IPS-NIHi7 (cell line): Measurements from ENCODE around the gene TVP23C.
A peak's percentile ranks its signal among the peaks of the same experiment; 100 is the strongest.
"Not testable (repeated sequence)": the region's sequence is repeated elsewhere in the genome, so short reads cannot be mapped to it uniquely, and the experiment has no call there.

ENCODE experiments used
- DNase-seq: peaks from one replicate; pipeline ENCODE4 v3.0.0; 2012; ENCODE audit warnings: mixed read lengths; ENCODE audit errors: extremely low spot score

Gene TVP23C

DNA sequence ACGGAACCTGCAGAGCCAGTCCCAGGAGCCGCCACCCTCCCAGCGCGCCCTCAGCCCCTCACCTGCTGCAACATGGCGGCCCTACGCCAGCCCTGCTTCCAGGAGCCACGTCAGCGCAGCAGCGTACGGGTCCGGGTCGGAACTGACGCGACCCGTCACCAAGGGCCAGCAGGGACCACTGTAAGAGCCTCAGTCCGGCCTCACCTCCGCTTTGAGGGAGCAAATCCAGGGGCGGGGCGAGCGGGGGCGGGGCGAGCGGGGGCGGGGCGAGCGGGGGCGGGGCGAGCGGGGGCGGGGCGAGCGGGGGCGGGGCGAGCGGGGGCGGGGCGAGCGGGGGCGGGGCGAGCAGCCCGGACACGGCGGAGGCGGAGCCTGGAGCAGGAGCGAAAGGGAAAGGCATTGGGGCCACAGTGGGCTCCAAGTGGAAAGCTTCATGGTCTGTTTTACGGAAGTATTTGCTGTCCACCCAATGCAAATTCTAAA is at the start of gene TVP23C:
TSS of gene TVP23C (minus strand) at position 109 of the 483 bp plus-strand sequence. CDS start at position 74, 35 bp downstream.
- peak; percentile 66 for DNase-seq

DNA sequence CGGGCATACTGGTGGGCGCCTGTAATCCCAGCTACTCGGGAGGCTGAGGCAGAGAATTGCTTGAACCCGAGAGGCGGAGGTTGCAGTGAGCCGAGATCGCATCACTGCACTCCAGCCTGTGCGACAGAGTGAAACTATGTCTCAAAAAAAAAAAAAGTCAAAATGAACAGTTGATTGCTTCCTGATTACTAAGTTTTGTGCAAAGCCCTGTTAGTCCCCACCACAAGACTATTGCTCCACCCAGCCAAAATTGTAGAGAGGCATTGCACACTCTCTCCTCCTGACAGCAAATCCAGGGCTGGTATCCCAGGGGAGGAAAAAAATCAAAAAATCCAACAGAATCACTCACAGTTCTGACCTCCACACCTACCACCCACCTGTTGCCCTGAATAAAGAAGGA is 29.7 kb upstream of the TVP23C start:
- DNase-seq: not testable (repeated sequence)

DNA sequence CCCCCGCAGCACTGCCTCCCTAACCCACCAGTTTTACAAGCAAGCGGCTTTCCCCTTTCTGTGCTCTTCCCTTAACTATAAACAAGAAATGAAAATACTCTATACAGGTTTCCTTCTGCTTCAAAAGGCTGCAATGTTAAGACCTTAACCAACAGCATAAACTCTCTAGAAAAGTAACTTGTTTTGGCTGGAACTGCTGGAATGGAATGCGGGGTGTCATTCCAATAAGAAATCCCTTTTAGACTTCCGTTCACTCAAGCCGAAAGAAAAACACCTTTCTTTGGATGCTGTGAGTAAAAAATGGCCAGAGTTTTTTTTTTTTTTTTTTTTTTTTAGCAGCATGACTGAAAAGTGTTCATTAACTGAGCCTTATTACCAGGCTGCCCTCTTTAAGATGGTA is 28.7 kb upstream of the TVP23C start:
- DNase-seq: not testable (repeated sequence)

DNA sequence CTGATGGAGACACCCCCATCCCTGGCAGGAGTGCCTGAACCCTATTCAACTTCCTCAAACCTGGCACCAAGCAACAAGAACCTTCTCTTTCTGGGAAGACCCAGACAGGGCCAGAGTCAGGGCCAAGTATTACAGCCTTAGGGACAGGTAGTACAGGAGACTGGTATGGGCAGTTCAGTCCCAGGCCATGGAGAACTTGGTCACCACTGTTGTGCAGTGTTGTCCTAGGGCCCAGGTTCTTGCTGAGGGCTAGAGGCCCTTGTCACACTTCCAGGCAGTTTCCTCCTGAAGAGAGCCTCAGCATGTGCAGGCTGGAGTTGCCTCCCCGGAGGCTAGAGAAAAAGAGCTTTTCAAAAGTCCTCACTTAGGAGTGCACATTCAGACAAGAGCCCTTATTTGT is 27.6 kb upstream of the TVP23C start:
- DNase-seq: not testable (repeated sequence)

DNA sequence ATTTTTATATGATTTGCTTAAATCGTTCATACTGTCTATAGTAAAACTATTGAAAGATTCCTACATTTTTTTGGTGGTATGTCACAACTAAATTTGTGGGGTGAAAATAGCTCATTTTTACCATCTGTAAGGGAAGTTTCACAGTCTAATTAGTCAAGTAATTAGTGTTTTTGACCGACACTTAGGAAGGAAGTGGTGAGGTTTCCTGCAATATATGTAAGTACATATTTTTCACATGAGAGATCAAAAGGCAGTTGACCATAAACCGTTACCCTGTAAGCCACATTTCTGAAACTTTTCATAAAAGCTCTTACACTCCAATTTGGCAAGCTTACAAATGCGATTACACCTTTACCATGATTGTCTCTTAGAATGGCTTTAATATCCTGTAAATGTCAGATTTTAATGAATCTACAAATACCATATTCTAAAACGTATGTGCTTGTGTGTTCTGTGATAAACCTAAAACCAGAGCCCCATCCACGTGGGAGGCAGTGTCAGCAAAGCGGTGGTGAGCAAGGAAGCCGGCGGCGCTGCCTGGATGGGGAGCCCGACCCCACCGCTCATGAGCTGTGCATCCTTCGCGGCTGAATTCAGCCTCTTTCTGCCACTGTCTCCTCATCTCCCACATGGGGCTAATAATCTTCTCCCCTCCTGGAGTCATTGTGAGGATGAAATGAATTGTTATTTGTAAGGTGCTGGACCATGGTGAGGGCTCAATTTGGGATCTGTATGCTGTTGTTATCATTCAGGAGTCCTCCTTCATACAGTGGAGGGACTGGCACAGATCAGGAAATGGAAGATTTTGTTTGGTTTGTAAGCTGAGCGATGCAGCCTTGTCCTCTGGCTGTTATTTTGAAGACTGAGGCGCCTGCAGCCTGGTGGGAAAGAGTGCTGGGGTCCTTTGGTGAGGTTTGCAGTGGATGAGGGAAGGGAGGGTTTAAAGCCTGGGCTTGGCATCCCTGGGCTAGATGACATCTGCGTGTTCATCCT is 26.6 kb upstream of the TVP23C start:
- DNase-seq: not testable (repeated sequence)

DNA sequence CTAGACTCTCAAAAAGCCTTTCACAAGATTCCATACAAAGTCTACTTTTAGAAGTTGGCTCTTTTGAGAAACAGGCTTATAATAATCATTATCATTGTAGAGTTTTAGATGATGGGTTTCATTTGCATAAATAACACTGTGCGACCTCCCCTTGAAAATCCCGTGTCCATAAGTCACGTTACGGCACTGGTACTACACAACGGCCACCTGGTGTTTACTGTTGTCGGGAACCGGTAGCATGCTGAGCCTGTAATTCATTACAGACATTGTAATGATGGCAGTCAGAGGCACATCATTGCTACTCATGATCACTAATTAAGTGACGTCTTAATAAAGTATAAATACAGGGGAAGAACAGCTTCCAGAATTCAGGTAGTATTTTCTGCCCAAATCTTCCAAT is 24.7 kb upstream of the TVP23C start:
- not testable (repeated sequence) for DNase-seq

DNA sequence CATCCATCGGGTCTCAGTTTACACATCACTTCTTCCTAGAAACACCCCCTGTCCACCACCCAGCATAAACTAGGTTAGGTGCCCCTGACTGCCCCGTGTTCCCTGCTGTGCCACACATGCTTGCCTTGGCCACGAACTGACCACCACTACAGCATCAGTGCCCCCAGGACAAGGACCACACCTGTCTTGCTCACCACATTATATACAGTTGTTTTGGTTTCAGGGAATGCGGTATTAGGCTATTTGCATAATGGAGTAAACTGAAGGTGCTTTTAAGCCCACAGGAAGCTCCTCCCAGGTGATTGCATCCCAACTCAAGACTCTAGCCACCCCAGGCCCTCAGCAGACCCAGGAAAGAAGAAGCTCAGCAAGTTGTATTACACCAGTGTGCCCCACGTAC is 20.0 kb upstream of the TVP23C start:
- DNase-seq: not testable (repeated sequence)

DNA sequence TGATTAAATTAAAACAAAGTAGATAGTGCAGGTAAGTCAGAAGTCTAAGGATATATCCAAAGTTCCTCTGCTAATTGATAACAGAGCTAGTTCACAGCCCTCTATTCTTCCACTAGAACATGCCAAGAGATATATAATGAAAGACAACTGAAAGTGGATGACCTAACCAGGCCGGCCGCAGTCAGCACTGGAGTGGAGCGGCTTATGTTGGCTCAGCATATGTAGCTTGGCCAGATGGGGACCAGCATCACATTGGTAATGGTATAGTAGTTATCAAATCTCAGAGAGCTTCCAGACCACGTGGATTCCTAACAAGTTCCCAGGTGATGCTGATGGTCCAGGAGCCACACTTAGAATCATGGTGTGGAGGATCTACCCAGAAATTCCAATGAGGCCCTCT is 18.2 kb upstream of the TVP23C start:
- not testable (repeated sequence) for DNase-seq

DNA sequence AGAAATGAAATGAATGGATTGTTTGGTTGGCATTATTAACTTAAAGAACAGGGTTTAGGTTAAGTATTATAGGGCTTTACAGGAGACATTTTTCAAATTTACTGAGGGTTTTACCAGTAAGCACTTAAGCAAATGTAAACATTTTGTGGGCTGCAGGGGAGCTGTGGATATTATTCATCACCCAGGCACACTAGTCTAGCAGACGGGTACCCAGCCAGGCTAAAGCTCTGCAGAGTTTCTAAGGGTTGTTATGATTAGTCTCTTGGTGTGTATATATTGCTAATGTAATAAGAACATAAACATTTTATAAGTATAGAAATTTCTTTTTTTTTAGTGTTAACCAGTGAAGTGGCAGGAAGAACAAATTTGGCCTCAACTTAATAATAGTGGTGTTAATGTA is 13.6 kb upstream of the TVP23C start:
- DNase-seq: not testable (repeated sequence)

DNA sequence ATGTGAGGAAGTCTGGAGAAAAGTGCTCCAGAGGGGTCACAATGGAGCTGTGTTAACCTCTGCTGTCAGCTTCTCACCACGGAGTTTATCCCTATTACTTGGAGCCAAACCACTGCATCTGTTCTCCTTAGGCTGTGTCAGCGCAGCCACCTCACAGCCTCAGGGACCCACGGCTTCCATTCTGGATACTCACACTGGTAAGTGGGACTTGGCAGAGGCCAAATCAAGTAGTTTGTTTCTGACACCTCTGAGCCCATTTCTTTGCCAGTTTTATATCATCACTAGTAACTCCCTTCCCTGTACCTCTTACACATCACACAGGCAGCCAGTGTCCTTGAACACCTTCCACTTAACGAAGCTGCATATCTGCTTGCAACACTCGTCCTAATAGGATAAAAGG is 11.4 kb upstream of the TVP23C start:
- not testable (repeated sequence) for DNase-seq

DNA sequence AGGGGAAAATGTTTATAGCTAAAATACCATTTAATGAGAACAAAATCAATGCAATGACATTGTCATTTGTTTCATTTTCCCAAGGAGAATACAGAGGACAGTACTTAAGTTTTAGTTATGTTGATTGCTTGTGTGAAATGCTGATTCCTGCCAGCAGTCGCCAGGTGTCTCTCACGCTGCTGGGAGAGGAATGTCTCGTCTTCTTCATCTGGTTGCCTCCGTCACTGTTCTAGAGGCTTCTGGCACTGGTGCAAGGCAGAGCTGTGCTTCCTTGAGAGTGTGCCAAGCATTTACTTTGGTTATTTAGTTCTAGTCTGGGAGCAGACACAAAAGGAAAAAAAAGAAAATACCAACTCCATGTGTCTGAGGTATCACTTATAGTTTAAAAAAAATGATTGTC is 10.6 kb upstream of the TVP23C start:
- not testable (repeated sequence) for DNase-seq

DNA sequence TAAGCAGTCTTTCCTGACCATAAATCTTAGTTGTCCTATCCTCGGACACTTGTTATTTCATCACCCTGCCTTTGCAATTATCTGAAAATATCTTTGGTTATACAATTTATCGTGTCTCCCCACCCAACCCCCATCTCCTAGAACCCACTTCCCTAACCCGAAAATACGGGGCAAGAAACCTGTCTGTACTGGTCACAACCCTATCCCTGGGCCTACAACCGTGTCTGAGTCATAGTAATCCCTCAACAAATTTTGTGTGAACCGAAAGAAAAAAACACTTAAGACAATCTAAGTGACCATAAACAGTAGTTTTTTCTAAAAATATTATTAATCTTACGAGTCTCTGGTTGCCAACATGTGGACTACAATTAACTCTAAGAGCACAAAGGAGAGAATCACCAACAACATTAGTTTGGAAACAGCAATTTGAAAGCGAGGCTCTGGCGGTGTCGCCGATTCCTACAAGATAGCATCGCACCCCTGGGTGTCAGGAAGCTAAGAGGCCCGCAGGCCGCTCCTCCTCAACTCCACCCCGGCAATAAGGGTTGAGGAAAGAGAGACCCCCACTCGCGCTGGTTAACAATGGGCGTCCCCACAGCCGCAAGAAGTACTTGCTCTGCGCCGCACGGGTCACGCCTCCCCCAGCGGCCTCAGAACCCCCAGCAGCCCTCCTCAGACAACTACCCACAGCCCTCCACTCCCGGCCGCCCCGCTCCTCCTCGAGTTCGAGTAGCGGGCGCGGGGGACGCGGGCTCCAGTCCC is 489 bp downstream of the TVP23C start:
- DNase-seq: not testable (repeated sequence)

DNA sequence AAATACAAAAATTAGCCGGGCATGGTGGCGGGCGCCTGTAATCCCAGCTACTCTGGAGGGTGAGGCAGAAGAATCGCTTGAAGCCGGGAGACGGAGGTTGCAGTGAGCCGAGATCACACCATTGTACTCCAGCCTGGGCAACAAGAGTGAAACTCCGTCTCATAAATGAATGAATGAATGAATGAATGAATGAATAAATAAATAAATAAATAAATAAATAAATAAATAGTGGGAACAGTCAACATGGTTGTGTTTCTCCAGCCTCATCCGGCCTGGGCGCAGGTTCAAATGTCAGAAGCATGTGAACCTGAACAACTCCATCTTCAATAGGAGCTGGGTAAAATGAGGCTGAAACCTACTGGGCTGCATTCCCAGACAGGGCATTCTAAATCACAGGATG is 1.8 kb downstream of the TVP23C start:
- not testable (repeated sequence) for DNase-seq

DNA sequence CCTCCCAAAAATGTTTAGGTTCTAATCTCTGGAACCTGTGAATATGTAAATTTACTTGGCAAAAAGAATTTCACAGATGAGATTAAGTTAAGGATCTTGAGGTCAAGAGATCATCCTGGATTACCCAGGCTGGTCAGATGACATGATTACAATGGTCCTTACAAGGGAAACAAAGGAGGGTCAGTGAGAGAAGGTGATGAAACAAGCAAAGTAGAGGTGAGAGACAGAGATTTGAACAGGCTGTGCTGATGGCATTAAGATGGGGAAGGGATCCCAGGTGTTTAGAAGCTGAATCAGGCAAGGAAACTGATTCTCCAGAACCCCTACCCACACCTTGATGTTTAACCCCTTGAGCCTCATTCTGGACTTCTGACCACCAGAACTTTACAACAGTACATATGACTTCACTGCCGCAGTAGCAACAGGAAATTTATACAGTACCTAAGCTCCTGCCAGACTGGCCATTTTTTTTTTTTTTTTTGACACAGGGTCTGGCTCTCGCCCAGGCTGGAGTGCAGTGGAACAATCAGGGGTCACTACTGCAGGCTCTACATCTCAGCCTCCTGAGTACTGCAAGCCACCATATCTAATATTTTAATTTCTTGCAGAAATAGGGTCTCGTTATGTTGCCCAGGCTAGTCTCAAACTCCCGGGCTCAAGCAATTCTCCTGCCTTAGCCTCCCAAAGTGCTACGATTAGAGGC is 4.7 kb downstream of the TVP23C start:
- DNase-seq: not testable (repeated sequence)

DNA sequence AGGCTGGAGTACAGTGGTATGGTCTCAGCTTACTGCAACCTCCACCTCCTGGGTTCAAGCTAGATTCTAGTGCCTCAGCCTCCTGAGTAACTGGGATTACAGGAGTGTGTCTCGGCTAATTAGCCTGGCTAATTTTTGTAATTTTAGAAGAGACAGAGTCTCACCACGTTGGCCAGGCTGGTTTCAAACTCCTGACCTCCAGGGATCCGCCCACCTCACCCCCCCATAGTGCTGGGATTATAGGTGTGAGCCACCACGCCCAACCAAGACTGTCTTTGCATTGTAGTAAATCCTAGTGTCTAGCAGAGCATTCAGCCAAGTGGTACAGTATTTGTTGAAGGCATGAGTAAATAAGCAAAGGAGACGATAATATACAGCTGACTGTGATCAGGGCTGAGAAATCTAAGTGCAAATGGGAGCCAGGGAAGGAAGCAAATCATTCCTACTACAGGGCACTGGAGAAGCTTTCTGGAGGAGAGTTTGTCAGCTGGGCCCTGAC is 5.9 kb downstream of the TVP23C start:
- DNase-seq: not testable (repeated sequence)

DNA sequence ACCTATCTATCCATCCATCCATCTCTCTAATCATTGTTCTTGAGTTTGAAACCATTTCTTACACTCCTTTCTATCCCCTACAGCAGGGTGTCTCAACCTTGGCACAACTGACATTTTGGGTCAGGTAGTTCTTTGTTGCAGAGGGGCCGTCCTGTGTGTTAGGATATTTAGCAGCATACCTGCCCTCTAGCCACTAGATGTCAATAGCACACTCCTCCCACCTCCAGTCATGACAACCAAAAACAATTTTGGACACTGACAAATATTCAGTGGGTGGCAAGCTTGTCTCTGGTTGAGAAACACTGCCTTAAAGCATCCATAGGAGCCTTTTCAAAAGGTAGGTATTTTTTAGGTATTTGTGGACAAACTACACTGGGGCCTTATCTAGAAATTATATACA is 10.4 kb downstream of the TVP23C start:
- DNase-seq: not testable (repeated sequence)

DNA sequence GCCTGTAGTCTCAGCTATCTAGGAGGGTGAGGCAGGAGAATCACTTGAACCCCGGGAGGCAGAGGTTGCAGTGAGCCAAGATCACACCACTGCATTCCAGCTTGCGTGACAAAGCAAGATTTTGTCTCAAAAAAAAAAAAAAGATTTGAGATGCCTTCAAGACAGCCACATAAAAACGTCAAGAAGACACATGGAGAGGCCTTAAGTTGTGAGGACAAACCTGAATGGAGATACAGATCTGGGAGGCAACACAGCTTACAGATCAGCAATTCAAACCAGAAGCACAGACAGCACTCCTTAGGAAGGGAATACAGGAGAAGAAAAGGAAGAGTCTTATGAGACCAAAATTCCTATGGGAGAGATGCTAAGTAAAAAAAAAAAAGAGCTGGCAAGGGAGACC is 13.7 kb downstream of the TVP23C start:
- not testable (repeated sequence) for DNase-seq

DNA sequence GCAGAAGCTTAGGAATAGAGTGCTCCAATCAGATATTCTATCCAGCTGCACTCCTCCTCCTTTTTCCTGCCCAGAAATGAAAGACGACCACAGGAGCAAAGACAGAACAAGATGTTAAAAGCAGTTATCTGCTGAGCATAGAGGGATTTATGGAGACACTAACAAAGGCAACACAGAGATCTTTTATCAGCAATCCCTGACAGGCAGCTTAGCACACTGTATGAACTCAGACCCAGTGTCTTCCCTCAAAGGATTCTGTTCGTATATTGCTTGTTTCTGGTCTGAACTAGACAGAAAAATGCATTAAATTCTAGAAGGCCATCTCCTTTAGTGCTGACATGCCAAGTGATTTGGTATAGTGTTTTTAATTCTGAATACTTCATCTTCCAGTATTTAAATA is 16.7 kb downstream of the TVP23C start:
- not testable (repeated sequence) for DNase-seq

DNA sequence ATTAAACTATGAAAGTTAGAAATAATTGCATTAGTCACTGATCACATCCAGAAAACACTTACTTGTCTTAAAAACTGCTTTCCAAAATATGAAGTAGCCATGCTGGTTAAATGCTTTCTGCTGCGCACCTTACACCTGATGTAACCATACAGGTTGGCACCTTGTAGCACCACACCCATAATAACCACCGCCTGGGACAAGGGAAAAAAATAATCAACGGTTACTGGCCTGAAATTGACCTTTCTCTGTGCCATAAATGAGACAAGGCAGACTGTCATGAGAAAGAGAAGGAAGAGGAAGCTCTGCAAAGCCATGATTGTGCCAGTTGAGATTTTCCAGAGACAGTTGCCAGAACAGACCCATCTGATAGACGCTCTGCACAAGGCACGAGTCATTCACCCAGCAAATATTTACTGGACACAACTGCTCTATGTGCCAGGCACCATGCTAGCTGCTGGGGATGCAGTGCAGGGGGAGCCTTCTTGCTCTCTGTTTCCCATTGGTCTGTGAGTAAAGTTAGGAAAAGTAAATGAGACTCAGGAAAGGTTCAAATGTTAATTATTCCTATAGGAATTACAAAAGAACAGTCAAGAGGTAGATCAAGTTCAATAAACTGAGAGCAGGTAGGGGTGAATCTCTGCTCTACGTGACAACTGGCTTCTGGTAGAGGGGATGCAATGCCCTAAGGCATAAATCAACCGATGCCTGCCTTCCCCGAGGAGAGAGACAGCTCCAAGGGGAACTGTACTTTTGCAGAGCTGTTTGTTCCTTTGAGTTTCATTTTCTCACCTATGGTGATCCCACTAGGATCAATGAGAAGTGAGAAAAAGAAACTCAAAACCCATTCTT is 22.7 kb downstream of the TVP23C start:
- DNase-seq: not testable (repeated sequence)

DNA sequence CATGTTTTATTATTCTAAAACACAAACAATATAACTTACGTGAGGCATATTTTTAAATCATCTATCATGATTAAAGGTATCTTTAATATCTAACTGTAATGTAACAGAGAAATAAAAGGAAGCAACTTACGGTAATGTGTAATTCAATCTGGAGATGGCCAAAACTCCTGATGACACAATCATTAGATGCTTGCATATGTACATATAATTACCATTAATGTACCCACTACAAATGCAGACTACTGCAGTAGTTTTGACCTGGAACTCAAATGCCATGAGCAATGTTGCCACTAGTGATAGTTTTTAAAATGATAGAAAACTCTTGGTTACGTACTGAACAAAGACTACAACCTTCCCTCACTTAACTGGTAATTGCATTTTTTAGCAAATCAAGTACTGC is 30.2 kb downstream of the TVP23C start:
- DNase-seq: not testable (repeated sequence)
